GM19467 (cell line): Measurements from ENCODE around the gene GRAMD4.

Experiments used
- ATAC-seq: cut with Tn5 transposase; IDR thresholded peaks from one replicate; pipeline ENCODE4 v1.9.1; 2021; ENCODE audit warnings: mild to moderate bottlenecking, moderate library complexity; ENCODE audit not compliant: unreplicated experiment

Gene GRAMD4

GRCh38 chr22:46684706-46685105, 64.5 kb downstream of the GRAMD4 start:
- ATAC-seq: peak; percentile 72

- ATAC-seq: no peak
Measured at GRCh38 chr22:46686221-46687047, 66.2 kb downstream of the GRAMD4 start.

- ATAC-seq: no peak
Measured at GRCh38 chr22:46687048-46687444, 66.9 kb downstream of the GRAMD4 start.

GRCh38 chr22:46687460-46687859, 67.3 kb downstream of the GRAMD4 start:
- ATAC-seq: no peak

GRCh38 chr22:46688949-46689348, 68.8 kb downstream of the GRAMD4 start:
- ATAC-seq: no peak

GRCh38 chr22:46690146-46690545, 70.0 kb downstream of the GRAMD4 start:
- no peak for ATAC-seq

GRCh38 chr22:46691571-46691970, 71.4 kb downstream of the GRAMD4 start:
- no peak for ATAC-seq

- ATAC-seq: no peak
Measured at GRCh38 chr22:46693634-46694415, 73.6 kb downstream of the GRAMD4 start.

- ATAC-seq: no peak
Measured at GRCh38 chr22:46694416-46695170, 74.4 kb downstream of the GRAMD4 start.

- no peak for ATAC-seq
Measured at GRCh38 chr22:46695346-46696228, 75.4 kb downstream of the GRAMD4 start.

- no peak for ATAC-seq
Measured at GRCh38 chr22:46696229-46696518, 76.0 kb downstream of the GRAMD4 start.

- ATAC-seq: no peak
Measured at GRCh38 chr22:46696614-46697013, 76.4 kb downstream of the GRAMD4 start.

- no peak for ATAC-seq
Measured at GRCh38 chr22:46697811-46698515, 77.8 kb downstream of the GRAMD4 start.

- ATAC-seq: no peak
Measured at GRCh38 chr22:46699091-46699490, 78.9 kb downstream of the GRAMD4 start.

- no peak for ATAC-seq
Measured at GRCh38 chr22:46701262-46701661, 81.1 kb downstream of the GRAMD4 start.

- ATAC-seq: no peak
Measured at GRCh38 chr22:46703171-46703995, 83.2 kb downstream of the GRAMD4 start.

- ATAC-seq: no peak
Measured at GRCh38 chr22:46703996-46704370, 83.8 kb downstream of the GRAMD4 start.

- ATAC-seq: no peak
Measured at GRCh38 chr22:46706060-46706459, 85.9 kb downstream of the GRAMD4 start.

GRCh38 chr22:46707305-46707704, 87.1 kb downstream of the GRAMD4 start:
- ATAC-seq: no peak
